ENCODE results near the gene KLHL29. TPM values are rescaled to one million over a fixed set of nuclear protein-coding genes. Genes with fewer than 3 reads are reported as not detected.

Gene KLHL29
- total RNA-seq, 1 experiment from 2014 or later: 16.7 TPM

GRCh38 chr2:23593752-23594459 lies 208.9 kb downstream of the KLHL29 start:
- CTCF ChIA-PET: no interaction called here
- Histone ChIP-seq H3K36me3 (ENCODE audit: control insufficient read depth in 1 of 2, insufficient read depth in 2 of 2, low read length in 2 of 2) (no peaks in the 10 kb centered on the region), H3K27me3 (ENCODE audit: insufficient read depth, low read length) (no peaks in the 10 kb centered on the region), H3K4me1 (ENCODE audit: control insufficient read depth in 1 of 2, insufficient read depth in 2 of 2, low read length in 2 of 2) (0 out of 4 replicates have a peak, but pooled peaks cover 0 to 4% of the 10 kb centered on the region in 2 experiments), H3K9ac (ENCODE audit: low read length) (no peak overlapping the region), H3K79me2 (ENCODE audit: insufficient read depth, low read length) (no peaks in the 10 kb centered on the region), H3K9me3 (ENCODE audit: control insufficient read depth in 1 of 2, insufficient read depth in 1 of 2, low read depth in 1 of 2, low read length in 2 of 2) (no peaks in the 10 kb centered on the region), H3K4me2 (ENCODE audit: low read length) (no peak overlapping the region), H4K20me1 (ENCODE audit: insufficient read depth) (no peaks in the 10 kb centered on the region), H3K27ac (ENCODE audit: low read depth, low read length) (no peak overlapping the region), H2AFZ (ENCODE audit: low read depth, low read length, poor library complexity, severe bottlenecking) (no peak overlapping the region), H3K4me3 (replicated peaks in 1 of 2; ENCODE audit: low read depth in 1 of 2, low read length in 2 of 2) (no peak overlapping the region), H3K9me2 (ENCODE audit: insufficient read depth) (no peaks in the 10 kb centered on the region)
- intact Hi-C loops (cut with micrococcal nuclease): no loop called here
- RAD21 ChIA-PET (ENCODE audit: low non-redundant PET in 1 of 2, low total read pairs in 2 of 2, uncharacterized antibody in 2 of 2, unreplicated experiment in 2 of 2): no interaction called here
- no peak for DNase-seq (ENCODE audit: low read depth, low spot score)
- TF ChIP-seq ELF1 (IDR thresholded peaks at IDR 0.05; ENCODE audit: borderline replicate concordance, low read depth) (no peak), YY1 (IDR thresholded peaks at IDR 0.05; ENCODE audit: extremely low read depth, insufficient replicate concordance, low read depth, low read length) (no peak), ATF3 (IDR thresholded peaks at IDR 0.05) (no peak), SIN3A (IDR thresholded peaks at IDR 0.05; ENCODE audit: low read depth) (no peak), CBX3 (IDR thresholded peaks at IDR 0.05; ENCODE audit: low read depth) (no peak), FOSL1 (IDR thresholded peaks at IDR 0.05; ENCODE audit: low read depth) (no peak), CEBPB (IDR thresholded peaks at IDR 0.05; ENCODE audit: low read depth) (no peak)
- POLR2A ChIA-PET: no interaction called here
- BruUV-seq (replicated peaks): no TSS peak
- no peak for ATAC-seq

DNA sequence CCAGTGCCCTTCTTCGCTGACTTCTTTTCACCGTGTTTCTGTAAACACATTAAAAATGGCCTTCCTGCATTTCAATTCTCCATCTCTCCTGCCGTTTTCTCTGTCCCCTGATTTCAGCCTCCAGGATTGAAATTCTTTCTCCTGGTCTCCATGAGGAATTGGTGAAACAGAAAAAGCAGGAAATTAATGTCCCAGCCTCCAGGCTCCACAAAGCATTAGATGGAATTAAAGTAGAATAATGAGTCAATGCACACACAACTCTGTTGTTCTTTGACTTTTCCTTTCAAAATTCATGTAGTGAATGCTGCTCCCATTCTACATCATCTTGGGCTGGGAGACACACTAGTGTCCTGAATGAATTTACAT lies 209.5 kb downstream of the KLHL29 start:
- H3K27ac ChIP-seq (ENCODE audit: low read depth, low read length): no peak overlapping the region
- 0 out of 4 replicates have a peak, but pooled peaks cover 0 to 4% of the 10 kb centered on the region in 2 experiments for H3K4me1 ChIP-seq (ENCODE audit: control insufficient read depth in 1 of 2, insufficient read depth in 2 of 2, low read length in 2 of 2)
- ATAC-seq: no peak
- H3K4me3 ChIP-seq (replicated peaks in 1 of 2; ENCODE audit: low read depth in 1 of 2, low read length in 2 of 2): no peak overlapping the region
- intact Hi-C loops (cut with micrococcal nuclease): no loop called here
- H3K4me2 ChIP-seq (ENCODE audit: low read length): no peak overlapping the region
- ChIA-PET CTCF (no interaction called here), RAD21 (ENCODE audit: low non-redundant PET in 1 of 2, low total read pairs in 2 of 2, uncharacterized antibody in 2 of 2, unreplicated experiment in 2 of 2) (no interaction called here), POLR2A (no interaction called here)
- no peaks in the 10 kb centered on the region for H4K20me1 ChIP-seq (ENCODE audit: insufficient read depth)
- H3K79me2 ChIP-seq (ENCODE audit: insufficient read depth, low read length): no peaks in the 10 kb centered on the region
- H3K9me3 ChIP-seq (ENCODE audit: control insufficient read depth in 1 of 2, insufficient read depth in 1 of 2, low read depth in 1 of 2, low read length in 2 of 2): no peaks in the 10 kb centered on the region
- no peak for DNase-seq (ENCODE audit: low read depth, low spot score)
- H3K9me2 ChIP-seq (ENCODE audit: insufficient read depth): no peaks in the 10 kb centered on the region
- no peaks in the 10 kb centered on the region for H3K36me3 ChIP-seq (ENCODE audit: control insufficient read depth in 1 of 2, insufficient read depth in 2 of 2, low read length in 2 of 2)
- BruUV-seq (replicated peaks): no TSS peak
- no peak overlapping the region for H3K9ac ChIP-seq (ENCODE audit: low read length)
- no peaks in the 10 kb centered on the region for H3K27me3 ChIP-seq (ENCODE audit: insufficient read depth, low read length)
- H2AFZ ChIP-seq (ENCODE audit: low read depth, low read length, poor library complexity, severe bottlenecking): no peak overlapping the region
- TF ChIP-seq JUND (IDR thresholded peaks at IDR 0.05): no peak
- TF ChIP-seq ELF1 (IDR thresholded peaks at IDR 0.05; ENCODE audit: borderline replicate concordance, low read depth): no peak
- no peak for TF ChIP-seq REST (IDR thresholded peaks at IDR 0.05; ENCODE audit: low read depth)
- TF ChIP-seq POLR2AphosphoS5 (IDR thresholded peaks at IDR 0.05; ENCODE audit: low read depth, low read length): no peak
- TF ChIP-seq CTCF (IDR thresholded peaks at IDR 0.05 in 2 of 3, conservative IDR thresholded peaks at IDR 0.05 in 1 of 3; ENCODE audit: borderline replicate concordance in 1 of 3, insufficient read depth in 1 of 3, low read depth in 2 of 3, low read length in 2 of 3): no peak
- no peak for TF ChIP-seq YY1 (IDR thresholded peaks at IDR 0.05; ENCODE audit: extremely low read depth, insufficient replicate concordance, low read depth, low read length)
- TF ChIP-seq SIN3A (IDR thresholded peaks at IDR 0.05; ENCODE audit: low read depth): no peak
- TF ChIP-seq CBX3 (IDR thresholded peaks at IDR 0.05; ENCODE audit: low read depth): no peak
- no peak for TF ChIP-seq SP1 (IDR thresholded peaks at IDR 0.05; ENCODE audit: low read depth)
- no peak for TF ChIP-seq EZH2 (IDR thresholded peaks at IDR 0.05)
- no peak for TF ChIP-seq ATF3 (IDR thresholded peaks at IDR 0.05)
- no peak for TF ChIP-seq CEBPB (IDR thresholded peaks at IDR 0.05; ENCODE audit: low read depth)
